ENCODE measurements around the gene ING3. TPM values are rescaled to one million over a fixed set of nuclear protein-coding genes. Genes with fewer than 3 reads are reported as not detected.

ING3 gene
- total and polyA plus RNA-seq, 9 of the 15 experiments (the other 6 are each of a cell fraction or from before 2014, with no cell fraction given), result 22.8 to 233 (median 50.4) TPM

- TF ChIP-seq PKNOX1 (IDR thresholded peaks at IDR 0.05) (peak; percentile 56; the same call in 1 of the 2 replicates), ZNF165 (CRISPR knock-in tag; IDR thresholded peaks at IDR 0.05; ENCODE audit: borderline replicate concordance) (0 out of 2 replicates have a peak, but pooled peaks have one; percentile 16), ATF4 (CRISPR knock-in tag; IDR thresholded peaks at IDR 0.05) (no peak), NFE2L1 (tag; IDR thresholded peaks at IDR 0.05; ENCODE audit: borderline replicate concordance, low read depth) (no peak), DIDO1 (tag; IDR thresholded peaks at IDR 0.05; ENCODE audit: low read depth) (no peak), MAZ (CRISPR knock-in tag; conservative IDR thresholded peaks at IDR 0.05 in 1 of 2, IDR thresholded peaks at IDR 0.05 in 1 of 2) (peak; percentile 31 to 85; a peak in 2 of 4 replicates), ZNF398 (CRISPR knock-in tag; IDR thresholded peaks at IDR 0.05) (no peak), E2F4 (CRISPR knock-in tag; IDR thresholded peaks at IDR 0.05; ENCODE audit: low read depth) (no peak), MITF (IDR thresholded peaks at IDR 0.05) (peak; percentile 42; the same call in 1 of the 2 replicates), HES1 (IDR thresholded peaks at IDR 0.05; ENCODE audit: low read depth) (peak; percentile 35; the same call in 1 of the 2 replicates), ZNF696 (CRISPR knock-in tag; conservative IDR thresholded peaks at IDR 0.05) (no peak), SOX6 (IDR thresholded peaks at IDR 0.05) (no peak), CEBPG (CRISPR knock-in tag; IDR thresholded peaks at IDR 0.05) (no peak), CEBPG (tag; conservative IDR thresholded peaks at IDR 0.05 in 1 of 2, IDR thresholded peaks at IDR 0.05 in 1 of 2) (no peak), ZNF347 (CRISPR knock-in tag; IDR thresholded peaks at IDR 0.05; ENCODE audit: low read depth) (no peak), HDAC1 (IDR thresholded peaks at IDR 0.05) (peak in 1 of 2 experiments; percentile 66; a peak in 2 of 4 replicates)
Observed at GRCh38 chr7:120987683-120988590, 37.4 kb downstream of the ING3 start (continued).
